Measurements from ENCODE around the gene SH3GLB1.

The SH3GLB1 gene

GRCh38 chr1:86714159-86714558, 9.8 kb downstream of the SH3GLB1 start:
- H3K27ac ChIP-seq, result no peak overlapping the region
- no peak for TF ChIP-seq CTCF (IDR thresholded peaks at IDR 0.05; ENCODE audit: low read depth, low read length)
- no peak for DNase-seq
- no peaks in the 10 kb centered on the region for H3K27me3 ChIP-seq (ENCODE audit: insufficient read depth, low read depth, severe bottlenecking)
- no peak overlapping the region for H3K4me3 ChIP-seq (ENCODE audit: low read depth, low read length)
- no peaks in the 10 kb centered on the region for H3K9me3 ChIP-seq (ENCODE audit: severe bottlenecking)
- peaks cover 4% of the 10 kb centered on the region for H3K36me3 ChIP-seq

GRCh38 chr1:86714561-86715244, 10.3 kb downstream of the SH3GLB1 start:
- no peak for TF ChIP-seq CTCF (IDR thresholded peaks at IDR 0.05; ENCODE audit: low read depth, low read length)
- Histone ChIP-seq H3K36me3 (peaks cover 7% of the 10 kb centered on the region), H3K9me3 (ENCODE audit: severe bottlenecking) (no peaks in the 10 kb centered on the region), H3K4me3 (ENCODE audit: low read depth, low read length) (no peak overlapping the region), H3K27ac (no peak overlapping the region), H3K27me3 (ENCODE audit: insufficient read depth, low read depth, severe bottlenecking) (no peaks in the 10 kb centered on the region)
- DNase-seq, result no peak

GRCh38 chr1:86718786-86719185, 14.4 kb downstream of the SH3GLB1 start:
- Histone ChIP-seq H3K27ac (no peak overlapping the region), H3K27me3 (ENCODE audit: insufficient read depth, low read depth, severe bottlenecking) (no peaks in the 10 kb centered on the region), H3K36me3 (peaks cover 7% of the 10 kb centered on the region), H3K9me3 (ENCODE audit: severe bottlenecking) (no peaks in the 10 kb centered on the region), H3K4me3 (ENCODE audit: low read depth, low read length) (no peak overlapping the region)
- DNase-seq, result no peak
- TF ChIP-seq CTCF (IDR thresholded peaks at IDR 0.05; ENCODE audit: low read depth, low read length), result no peak

GRCh38 chr1:86731416-86731815, 27.0 kb downstream of the SH3GLB1 start:
- Histone ChIP-seq H3K36me3 (peaks cover 18% of the 10 kb centered on the region), H3K4me3 (ENCODE audit: low read depth, low read length) (no peak overlapping the region), H3K27me3 (ENCODE audit: insufficient read depth, low read depth, severe bottlenecking) (no peaks in the 10 kb centered on the region), H3K27ac (no peak overlapping the region), H3K9me3 (ENCODE audit: severe bottlenecking) (no peaks in the 10 kb centered on the region)
- DNase-seq, result no peak
- no peak for TF ChIP-seq CTCF (IDR thresholded peaks at IDR 0.05; ENCODE audit: low read depth, low read length)

GRCh38 chr1:86733340-86733739, 29.0 kb downstream of the SH3GLB1 start:
- Histone ChIP-seq H3K9me3 (ENCODE audit: severe bottlenecking) (no peaks in the 10 kb centered on the region), H3K36me3 (peaks cover 28% of the 10 kb centered on the region), H3K27me3 (ENCODE audit: insufficient read depth, low read depth, severe bottlenecking) (no peaks in the 10 kb centered on the region), H3K27ac (no peak overlapping the region), H3K4me3 (ENCODE audit: low read depth, low read length) (no peak overlapping the region)
- TF ChIP-seq CTCF (IDR thresholded peaks at IDR 0.05; ENCODE audit: low read depth, low read length), result no peak
- no peak for DNase-seq
